ENCODE data around the gene MED13L.
"Not testable (repeated sequence)": the region's sequence is repeated elsewhere in the genome, so short reads cannot be mapped to it uniquely, and the experiment has no call there.

Gene MED13L

DNA sequence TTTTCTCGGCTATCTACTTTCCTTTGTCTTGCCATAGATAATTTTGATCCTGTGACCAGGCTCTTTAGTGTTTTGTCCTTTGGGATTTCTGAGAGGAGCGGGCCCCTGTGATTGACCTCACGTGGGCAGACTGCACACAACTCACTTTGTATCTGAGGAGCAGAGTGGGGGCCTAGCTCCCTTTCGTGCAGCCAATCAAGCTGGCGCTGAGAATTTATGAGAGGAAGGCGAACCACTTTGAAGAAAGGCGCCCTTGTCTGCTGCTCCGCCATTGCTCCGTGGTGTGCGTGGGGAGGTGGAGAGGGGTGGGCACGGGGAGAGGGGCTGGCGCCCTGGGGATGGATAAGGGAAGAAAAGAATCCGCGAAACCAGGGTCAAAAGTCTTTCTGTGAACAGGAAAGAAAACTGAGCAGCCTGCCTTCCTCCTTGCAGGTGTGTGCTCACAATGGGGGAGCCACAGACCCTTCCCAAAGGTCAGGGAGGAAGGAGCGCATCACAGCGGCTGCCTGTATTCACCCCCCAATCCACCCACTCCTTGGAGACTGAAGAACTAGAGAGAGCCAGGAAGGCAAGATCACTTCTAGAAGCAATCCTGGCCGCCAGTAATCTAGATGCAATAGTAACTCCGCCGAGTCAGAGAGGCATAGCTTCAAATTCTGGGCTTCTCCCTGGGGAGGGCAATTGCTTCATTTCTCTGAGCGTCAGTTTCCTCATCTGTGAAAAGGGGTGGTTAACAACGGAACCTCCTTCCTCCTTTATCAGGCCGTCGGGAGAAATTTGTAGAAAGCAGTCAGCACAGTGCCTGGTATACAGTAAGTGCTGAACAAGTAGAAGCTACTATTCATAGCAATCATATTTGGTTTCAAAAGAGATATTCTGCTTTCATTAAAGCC, 24.9 kb upstream of the MED13L start:
- no peak for FAIRE-seq

DNA sequence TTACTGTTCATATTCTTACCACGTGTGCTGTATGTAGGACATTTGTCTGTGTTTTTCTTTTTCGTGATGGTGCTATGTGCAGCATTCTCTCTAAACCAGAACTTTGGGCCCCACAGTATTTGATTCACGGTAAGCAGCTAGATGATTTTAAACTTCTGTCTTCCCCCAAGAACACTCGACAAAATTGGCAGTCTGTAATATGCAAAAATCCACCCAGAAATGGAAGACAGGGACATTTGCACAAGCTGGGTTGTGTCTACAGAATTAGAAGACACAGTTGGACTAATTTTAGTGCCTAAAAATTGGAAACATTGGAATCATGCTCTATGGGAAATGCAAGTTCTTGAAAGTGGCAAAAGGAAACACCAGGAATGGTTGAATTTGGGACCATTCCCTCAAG, 24.1 kb upstream of the MED13L start:
- no peak for FAIRE-seq

DNA sequence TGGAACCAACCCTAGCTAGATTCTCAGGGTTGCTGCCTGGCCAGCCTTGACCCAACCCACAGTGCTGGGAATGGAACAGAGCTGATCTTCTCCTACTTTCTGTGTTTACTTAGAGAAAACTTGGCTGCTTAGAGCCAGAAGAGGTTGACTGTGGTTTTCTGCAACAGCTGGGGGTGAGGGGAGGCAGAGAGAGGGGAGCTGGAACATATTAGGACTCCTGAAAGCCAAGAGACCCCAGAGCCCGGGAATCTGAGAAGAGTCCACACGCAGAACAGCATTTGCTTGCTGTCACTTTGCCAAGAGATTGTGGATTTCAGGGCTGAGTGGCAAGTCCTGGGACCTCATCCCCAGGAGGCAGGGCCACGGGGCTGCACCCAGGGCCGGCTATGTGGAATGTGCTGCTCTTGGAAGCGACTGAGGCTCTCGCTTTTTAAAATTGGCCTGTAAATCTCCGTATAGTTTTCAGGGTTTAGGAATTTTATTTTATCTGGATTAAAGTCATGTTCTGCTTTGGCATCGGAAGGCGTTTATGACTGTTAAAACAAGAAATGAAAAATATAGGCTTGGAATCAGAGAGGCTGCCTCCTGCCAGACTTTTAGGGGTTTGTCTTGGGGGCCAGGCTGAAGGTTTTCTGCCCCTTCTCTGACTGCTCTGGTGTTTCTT, 22.3 kb upstream of the MED13L start:
- no peak for FAIRE-seq

DNA sequence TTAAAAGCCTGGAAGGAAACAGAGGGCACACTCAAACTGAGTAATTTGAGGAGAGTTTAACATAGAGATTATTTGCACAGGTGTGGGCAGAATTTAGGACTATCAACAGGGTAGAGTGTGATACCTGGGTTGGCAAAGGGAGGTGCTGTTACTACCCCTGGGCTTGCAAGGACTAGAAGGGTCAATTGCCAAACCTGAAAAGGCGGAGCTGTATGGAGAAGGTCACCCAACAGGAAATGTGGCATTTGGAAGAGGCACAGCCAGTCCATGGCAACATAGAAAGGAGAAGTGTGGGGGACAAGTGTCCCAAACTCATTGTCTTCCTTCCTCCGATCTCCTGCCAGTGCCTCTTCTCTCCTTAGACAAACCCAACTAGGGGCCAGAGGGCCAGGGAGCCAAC, 21.6 kb upstream of the MED13L start:
- no peak for FAIRE-seq

DNA sequence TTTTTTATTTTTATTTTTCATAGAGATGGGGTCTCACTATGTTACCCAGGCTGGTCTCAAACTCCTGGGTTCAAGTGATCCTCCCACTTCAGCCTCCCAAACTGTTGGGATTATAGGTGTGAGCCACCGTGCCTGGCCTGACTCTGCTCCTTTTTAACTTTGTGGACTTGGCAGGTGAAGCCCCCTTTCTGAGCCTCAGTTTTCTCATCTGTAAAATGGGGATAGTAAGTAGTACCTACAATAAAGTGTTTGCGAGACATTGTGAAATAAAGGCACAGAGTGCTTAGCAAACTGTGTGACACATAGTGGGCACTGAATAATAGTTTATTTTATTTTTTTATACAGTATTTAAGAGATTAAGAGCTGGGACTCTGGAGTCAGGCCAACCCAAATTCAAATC, 21.1 kb upstream of the MED13L start:
- FAIRE-seq, result no peak

DNA sequence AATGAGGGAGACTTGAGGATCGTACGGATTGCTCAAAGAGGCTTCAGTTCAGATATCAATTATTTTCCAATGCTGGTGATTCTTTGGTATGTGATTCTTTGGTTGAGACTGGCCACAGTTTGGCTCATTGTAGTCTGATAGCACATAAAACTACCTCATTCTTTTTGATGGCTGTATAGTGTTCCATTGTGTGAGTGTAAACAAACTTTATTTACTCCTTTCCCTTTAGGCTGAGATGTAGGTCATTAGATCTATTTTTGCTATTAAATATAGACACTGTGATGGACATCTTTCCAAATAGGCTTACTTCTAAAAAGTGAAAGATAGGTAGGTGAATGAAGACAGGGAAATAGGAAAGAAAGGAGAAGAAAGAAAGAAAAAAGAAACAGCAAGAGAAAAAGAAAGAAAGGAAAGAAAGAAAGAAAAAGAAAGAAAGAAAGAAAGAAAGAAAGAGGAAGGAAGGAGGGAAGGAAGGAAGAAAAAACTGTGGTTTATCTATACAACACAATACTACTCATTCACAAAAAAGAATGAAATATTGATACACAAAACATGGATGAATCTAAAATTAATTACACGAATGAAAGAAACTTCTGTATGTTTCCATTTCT, 19.8 kb upstream of the MED13L start:
- FAIRE-seq, result no peak

DNA sequence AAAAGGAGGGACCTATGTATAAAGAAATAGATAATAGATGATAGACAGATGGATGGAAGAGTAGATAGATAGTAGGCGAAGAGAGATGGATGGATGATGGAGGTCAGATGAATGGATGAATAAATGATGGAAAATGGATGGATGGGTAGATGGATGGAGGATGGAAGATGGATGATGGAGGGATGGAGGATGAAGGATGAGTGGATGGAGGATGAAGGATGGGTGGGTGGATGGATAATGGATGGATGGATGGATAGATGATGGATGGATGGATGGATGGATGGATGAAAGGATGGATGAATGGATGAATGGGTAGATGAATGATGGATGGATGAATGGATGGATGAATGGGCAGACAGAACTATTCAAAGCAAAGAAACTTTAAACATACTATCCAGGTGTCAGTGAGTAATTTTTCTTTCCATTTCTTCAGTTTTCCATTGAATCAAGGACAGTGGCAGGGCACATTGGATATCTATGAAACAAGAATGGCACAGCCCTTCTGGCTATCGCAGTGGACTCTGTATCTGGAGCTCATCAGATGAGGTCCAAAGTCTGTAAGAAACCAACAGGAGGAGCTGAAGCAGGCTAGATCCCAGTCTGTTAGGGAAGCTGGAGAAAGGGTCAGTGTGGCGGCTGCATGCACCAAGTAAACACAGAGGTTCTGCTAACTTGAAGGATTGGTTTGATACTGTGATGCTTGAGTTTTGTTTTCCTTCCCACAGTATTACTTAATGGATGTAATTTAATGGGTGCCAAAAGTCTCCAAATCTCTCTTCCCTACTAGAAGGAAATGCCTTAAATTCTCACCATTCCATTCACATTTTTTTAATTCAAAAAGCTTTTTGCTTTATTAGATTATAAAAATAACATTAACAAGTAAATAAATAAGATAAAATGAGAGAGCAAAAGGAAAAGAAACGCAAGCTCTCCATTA, 18.1 kb upstream of the MED13L start:
- no peak for FAIRE-seq

DNA sequence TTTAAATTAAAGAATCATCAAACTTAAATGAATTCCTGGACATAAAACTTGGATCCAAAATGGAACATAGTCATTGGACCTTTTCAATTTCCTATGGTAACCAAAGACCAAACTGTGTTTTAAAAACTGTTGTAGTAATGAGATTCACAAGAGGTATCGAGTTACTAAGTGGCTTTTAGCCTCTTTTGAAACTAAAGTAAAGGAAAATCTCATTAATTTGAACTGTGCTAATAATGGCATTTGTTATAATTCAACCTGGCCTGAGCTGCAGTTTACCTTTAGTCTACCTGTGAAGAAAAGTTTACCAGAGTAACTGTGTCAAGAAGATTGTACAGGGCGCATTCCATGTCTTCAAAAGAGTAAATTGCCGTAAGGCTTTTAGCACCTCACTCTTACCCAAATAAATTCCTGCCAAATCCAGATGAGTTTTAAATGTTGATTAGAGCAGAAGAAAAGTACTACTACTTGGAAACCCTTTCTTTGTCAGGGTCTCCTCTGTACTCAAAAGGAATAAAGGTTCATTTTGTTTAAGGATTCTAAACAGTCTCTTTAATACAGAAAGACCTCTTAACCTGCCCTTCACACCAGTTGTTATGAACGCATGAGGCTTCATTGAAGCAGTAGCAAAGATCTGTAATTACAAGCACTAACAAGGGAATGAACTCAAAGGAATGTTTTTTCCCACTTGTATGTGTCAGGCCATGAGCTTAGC, 17.1 kb upstream of the MED13L start:
- FAIRE-seq, result no peak

DNA sequence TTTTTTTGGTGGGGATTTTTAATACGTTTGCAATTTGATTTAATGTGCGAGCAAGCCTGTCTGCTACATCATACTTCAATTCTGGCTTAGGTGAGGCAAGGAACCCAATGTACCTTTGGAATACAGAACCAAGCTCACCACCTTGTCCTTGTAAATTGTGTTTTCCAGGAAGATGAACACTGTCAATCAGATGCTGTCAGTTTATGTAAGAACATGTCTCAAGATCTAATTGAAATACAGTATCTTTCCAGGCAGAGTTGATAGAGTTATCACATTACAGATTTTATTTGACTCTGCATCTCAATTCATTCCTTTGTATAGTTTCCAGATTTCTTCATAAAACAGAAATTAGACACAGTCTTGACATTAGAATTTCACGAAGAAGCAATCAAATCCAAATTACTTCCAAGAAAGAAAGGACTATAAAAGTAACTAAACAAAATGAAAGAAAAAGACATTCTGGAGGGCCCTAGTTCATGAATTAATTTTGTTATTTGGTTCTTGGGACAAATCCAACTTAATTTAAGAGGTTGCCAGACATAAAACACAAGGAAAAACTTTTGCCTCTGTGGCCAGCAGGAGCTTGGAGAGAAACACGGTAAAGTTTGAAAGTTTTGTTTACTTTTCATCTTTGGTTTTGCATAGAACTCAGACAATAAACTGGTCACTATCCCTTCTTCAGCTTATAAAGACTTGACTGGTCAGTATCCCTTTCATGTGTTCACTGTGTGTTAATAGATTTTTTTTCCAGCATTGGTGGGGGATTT, 16.4 kb upstream of the MED13L start:
- no peak for FAIRE-seq

DNA sequence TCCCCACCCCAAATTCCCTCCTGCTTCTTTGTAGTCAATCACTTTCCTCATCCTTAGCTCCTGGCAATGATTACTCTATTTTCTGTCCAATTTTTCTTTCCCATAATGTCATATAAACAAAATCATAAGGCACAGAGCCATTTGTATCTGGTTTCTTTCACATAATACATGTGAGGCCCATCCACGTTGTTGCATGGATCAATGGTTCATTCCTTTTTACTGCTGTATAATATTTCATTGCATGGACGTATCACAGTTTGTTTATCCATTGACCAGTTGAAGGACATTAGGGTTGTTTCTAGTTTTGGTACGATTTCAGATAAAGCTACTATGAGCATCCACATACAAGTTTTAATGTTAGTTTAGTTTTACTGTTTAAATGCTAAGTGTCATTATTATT, 13.7 kb upstream of the MED13L start:
- FAIRE-seq, result no peak

DNA sequence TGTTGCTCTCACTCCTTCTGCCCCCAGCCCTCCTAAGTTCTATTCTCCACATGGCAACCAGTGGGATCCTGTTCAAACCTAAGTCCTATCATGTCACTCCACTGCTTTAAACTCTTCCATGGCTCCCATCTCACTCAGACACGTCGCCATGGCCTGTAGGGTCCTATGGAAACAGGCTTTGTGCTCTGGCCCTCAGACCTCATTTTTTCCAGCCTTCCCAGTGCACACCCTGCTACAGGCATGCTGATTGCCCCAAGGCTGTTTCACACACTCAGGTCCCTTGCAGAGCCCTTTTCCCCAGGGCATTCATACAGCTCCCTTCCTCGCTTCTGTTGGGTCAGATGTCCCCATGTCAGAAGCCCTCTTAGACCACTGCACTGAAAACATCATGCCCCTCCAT, 11.2 kb upstream of the MED13L start:
- FAIRE-seq, result no peak

DNA sequence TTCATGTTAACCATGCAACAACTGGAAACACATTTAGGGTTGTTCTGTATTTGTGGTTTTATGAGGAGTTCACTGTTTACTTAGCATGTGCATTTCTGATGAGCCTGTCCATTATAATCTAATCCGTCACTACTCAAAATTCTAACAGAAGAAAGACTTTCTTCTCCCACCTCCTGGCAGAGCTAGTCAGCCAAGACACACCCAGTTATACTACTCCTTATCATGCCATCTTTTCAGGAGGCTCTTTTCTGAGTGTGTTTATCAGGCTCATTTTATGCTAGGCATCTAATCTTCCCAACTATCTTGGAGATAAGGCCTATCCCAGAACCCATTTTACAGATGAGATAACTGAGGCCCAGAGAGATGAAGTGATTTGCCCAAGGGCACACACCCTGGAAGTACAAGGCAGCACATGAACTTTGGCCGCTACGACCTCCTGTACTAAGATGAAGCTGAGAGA, 10.4 kb upstream of the MED13L start:
- FAIRE-seq, result no peak

DNA sequence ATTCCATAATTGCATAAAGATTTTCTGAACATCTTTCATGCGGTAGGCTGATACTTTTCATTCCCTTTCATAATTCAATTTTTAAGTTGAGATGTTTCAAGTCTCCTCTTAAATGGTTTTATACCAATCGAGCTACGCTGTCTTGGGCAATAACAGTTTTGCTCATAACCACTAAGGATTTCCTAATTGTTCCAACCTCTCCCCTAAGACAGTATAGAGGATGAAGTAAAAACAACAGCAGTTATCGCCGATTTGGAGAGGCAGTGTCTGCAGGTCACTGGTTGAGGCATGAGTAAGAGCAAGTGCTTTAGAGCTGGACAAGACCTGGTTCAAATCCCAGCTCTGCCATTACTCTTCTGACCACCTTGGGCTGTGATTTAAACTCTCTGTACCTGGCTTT, 6.9 kb upstream of the MED13L start:
- FAIRE-seq, result no peak

DNA sequence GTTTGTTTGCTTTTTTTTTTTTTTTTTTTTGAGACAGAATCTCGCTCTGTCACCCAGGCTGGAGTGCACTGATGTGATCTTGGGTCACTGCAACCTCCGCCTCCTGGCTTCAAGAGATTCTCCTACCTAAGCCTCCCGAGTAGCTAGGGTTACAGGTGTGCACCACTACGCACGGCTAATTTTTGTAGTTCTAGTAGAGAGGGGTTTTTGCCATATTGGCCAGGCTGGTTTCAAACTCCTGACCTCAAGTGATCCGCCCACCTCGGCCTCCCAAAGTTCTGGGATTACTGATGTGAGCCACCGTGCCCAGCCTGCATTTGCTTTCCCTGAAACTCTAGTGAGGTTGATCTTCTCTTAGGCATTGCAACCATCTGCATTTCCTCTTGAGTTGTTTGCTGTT, 6.4 kb upstream of the MED13L start:
- FAIRE-seq, result not testable (repeated sequence)

DNA sequence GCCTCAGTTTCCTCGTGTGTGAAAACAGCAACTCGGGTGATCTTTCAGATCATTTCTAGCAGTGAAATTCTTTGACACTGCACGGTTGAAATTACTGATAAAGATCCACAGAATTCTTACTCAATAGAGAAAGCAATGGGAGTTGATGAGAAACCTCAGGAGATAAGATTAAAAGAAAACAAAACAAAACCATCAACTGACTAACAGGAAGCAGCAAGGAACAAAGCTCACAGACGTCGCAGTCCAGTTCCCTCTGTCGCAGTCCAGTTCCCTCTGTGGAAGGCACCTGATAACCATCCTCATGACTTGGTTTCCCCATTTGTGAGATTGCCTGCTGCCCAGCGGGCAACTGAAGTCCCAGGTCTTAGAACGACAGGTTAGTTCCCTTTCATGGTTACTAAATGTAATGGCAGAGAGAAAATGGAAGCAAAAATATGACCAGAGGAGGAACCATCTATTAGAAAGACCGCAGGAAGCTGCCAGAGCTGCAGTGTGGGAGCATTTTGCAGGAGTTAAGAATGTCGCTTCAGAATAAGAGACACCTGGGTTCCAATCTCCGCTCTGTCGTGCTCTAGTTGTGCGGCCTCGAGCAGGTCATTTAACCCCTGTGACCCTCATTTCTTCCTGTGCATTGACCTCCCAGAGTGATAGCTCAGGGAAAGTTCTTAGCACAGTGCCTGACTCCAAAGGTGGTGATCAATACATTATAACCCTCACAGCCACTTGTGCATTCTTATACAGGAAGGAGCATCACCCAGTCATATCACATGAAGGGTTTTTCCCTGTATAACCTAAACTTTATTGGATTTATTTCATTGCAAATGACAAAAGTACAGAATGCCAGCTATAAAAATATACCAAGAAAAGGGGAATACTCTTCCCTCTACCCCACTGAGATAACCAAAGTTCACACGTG, 5.1 kb upstream of the MED13L start:
- no peak for FAIRE-seq

DNA sequence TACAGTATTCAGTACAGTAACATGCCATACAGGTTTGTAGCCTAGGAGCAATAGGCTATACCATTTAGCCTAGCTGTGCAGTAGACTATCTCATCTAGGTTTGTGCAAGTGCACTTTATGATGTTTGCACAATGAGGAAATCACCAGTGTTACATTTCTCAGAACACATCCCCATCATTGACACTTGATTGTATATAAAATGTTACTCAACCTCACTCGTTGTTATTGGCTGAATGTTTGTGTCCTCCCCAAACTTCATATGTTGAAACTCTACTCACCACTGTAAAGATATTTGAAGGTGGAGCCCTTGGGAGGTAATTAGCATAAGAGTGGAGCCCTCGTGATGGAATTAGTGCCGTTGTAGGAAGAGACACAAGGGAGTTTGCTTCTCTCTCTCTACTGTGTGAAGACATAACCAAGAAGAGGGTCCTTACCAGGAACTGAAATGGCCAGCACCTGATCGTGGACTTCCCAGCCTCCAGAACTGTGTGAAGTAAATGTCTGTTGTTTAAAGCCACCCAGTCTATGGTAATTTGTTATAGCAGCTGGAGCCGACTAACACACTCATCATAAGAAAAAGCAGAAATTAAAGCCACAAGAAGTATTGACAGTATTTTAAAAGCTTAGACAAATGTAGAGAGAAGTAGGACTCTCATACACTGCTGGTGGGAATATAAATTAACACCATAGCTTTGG, 3.2 kb upstream of the MED13L start:
- FAIRE-seq, result no peak

DNA sequence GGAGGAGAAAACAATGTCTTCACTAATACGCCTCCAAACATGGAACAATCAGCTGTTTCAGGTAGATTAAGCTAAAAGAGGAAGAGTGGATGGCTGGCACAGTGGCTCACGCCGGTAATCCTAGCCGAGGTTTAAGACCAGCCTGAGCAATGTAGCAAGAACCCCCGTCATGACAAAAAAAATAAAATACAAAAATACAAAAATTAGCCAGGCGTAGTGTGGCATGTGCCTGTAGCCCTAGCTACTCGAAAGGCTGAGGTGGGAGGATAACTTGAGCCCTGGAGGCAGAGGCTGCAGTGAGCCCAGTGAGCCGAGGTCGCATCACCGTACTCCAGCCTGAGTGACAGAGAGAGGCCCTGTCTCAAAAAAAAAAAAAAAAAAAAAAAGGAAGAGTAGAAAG, 1.2 kb upstream of the MED13L start:
- FAIRE-seq, result no peak

DNA sequence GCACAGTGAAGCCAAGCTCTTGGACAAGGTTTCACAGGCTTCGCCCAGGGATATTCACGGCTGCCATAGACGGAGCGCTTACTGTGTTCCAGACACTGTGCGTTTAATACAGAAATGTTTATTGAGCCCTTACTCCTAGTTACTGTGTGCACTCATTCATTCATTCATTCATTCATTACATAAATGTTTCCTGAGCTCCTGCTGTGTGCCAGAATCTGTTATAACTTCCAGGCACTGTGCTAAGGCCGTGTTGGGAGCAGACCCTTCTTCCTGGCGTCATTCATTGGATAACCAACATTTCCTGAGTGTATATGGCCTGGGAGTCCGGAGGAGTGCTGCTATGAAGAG, 760 bp upstream of the MED13L start:
- FAIRE-seq, result no peak

DNA sequence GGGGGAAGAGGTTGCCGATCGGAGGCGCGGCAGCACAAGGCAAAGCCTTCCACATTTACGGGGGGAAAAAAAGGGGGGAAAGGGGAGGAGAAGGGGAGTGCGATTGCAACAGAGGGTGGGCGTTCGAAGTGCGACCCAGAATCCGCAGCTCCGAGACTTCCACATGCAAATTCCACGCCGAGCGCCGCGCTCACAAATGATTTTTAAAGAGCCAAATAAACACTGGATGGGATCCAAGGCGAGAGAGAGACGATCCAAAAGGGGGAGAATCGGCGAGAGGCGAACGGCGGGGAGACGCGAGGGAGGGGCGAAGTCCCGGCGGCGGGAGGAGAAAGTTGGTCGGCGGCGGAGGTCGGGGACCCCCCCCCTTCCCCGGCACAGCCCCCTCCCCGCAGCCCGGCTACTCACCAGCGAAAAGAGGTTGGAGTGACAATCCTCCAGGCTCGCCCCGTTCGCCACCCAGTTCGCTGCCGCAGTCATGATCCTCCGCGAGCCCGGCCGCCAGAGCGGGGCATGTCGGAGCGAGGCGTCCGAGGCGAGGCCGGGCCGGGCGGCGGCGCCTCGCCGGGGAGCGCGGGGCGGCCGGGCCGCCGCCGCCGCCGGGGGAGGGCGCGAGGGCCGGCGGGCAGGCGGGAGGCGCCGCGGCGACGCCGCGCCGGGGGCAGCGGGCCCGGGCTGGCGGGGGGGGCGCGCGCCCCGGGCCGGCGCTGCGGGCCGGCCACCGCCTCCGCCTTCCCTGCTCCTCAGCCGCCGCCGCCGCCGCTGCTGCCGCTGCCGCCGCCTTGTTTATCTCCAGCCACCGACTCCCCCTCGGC, 634 bp downstream of the MED13L start:
- no peak for FAIRE-seq

Data from A204.1 (cell line).